Measurements from ENCODE around the gene ALX4. TPM values are rescaled to one million over a fixed set of nuclear protein-coding genes. Genes with fewer than 3 reads are reported as not detected.

ALX4 gene
- total RNA-seq, 2 experiments from 2014 or later: not detected

DNA sequence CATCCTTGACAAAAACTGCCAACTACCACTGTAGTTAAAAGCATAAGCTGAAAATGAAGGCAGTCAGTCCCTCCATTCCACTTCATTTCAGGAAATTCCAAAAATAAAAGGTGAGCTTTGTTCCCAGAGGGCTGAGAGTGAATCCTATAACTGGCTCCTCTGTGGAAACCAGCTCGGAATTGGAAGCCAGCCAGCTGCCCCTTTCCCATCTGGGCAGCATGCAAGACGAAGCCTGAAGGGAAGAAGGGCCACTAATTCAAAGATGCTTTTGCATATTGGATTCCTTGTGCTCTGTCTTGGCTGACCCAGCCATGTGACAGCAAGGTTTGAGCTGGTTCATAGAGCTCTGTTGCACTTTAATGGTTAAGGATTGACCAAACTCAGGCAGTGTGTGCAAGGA, 83.4 kb downstream of the ALX4 start:
- Mint-ChIP-seq H3K4me1 (peaks cover 4% of the 10 kb centered on the region), H3K9me3 (no peaks in the 10 kb centered on the region), H3K27me3 (no peaks in the 10 kb centered on the region), H3K27ac (no peak overlapping the region), H3K36me3 (ENCODE audit: low read depth) (no peaks in the 10 kb centered on the region), H3K4me3 (no peak overlapping the region)
- no peak for DNase-seq
- ChIA-PET POLR2A (no interaction called here), CTCF (interaction anchor here (1.7 kb wide), 1 partner anchor 49 kb away, joined by 5 read pairs; no protein-coding TSS in a partner anchor)

DNA sequence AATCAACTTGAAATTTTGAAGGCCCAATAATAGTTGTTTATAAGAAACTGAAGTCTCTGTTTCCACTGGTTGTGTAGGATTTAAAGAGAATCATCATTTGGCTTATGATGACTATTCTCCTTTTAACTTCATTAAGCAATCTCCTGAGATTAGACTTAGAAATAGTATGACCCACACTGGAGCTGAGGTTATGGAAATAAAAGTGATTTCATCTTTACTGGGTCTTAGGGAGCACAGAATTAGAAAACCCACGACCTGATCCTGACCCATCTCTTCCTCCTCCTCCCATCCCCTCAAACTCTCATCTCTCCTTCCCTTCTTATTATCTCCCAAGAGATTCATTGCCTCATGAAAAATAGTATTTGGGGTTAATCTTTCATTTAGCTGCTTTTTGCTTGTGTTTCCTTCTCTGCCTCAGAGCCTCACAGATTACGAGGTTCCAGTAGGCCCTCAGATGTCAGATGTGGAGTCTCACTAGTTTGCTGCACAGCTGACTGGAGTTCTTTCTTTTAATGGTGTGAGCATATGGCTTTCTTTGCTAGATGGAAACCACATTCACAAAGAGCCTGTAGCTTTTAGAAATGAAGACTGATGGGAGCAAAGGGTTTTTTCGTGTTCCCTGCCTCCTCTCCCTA, 85.0 kb downstream of the ALX4 start:
- CTCF ChIA-PET: interaction anchor here (0.9 kb wide), 1 partner anchor 12 kb away, joined by 3 read pairs; no protein-coding TSS in a partner anchor

DNA sequence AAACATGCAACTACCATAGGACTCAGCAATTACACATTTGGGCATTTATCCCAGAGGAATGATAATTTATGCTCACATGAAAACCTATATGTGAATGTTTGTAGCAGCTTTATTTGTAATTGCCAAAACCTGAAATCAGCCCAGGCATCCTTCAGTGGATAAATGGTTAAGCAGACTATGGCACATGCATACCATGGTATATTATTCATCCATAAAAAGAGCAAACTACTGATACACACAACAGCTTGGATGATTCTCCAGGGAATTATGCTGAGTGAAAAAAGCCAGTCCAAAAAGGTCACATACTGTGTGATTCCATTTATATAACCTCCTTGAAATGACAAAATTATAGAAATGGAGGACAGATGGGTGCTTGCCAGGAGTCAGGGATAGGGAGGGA, 86.7 kb downstream of the ALX4 start:
- no peaks in the 10 kb centered on the region for H3K27me3 Mint-ChIP-seq
- ChIA-PET POLR2A (no interaction called here), CTCF (interaction anchor here (0.6 kb wide), 1 partner anchor 791 kb away, joined by 3 read pairs; no protein-coding TSS in a partner anchor)
- peaks cover 4% of the 10 kb centered on the region for H3K4me1 Mint-ChIP-seq
- H3K36me3 Mint-ChIP-seq (ENCODE audit: low read depth): peaks cover 3% of the 10 kb centered on the region
- H3K9me3 Mint-ChIP-seq: no peaks in the 10 kb centered on the region
- DNase-seq: no peak
- no peak overlapping the region for H3K27ac Mint-ChIP-seq
- no peak overlapping the region for H3K4me3 Mint-ChIP-seq

More for the DNA sequence above, 85.0 kb downstream of the ALX4 start:
- Mint-ChIP-seq H3K4me3 (no peak overlapping the region), H3K27ac (no peak overlapping the region), H3K27me3 (no peaks in the 10 kb centered on the region), H3K9me3 (no peaks in the 10 kb centered on the region), H3K36me3 (ENCODE audit: low read depth) (no peaks in the 10 kb centered on the region), H3K4me1 (peaks cover 4% of the 10 kb centered on the region)
- POLR2A ChIA-PET: no interaction called here
- DNase-seq: no peak

DNA sequence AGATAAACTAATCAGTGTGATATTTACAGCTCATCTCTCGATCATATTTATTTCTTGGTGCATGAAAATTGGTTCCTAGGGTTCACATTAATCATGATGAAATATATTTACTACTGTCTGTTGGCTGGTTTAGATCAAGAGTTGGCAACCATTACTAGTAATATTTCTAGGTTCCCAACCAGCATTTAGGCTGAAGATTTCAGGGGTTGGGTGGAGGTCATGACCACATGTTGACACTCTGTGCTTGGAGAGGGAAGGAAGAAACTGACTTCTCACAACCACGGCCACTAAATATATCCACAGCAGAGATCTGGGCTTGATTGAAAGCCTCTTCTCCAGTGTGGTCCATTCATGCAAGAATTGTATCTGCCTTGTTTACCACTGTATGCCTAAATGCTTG, 87.9 kb downstream of the ALX4 start:
- no peak for DNase-seq
- CTCF ChIA-PET: no interaction called here
- Mint-ChIP-seq H3K27ac (no peak overlapping the region), H3K4me3 (no peak overlapping the region), H3K9me3 (no peaks in the 10 kb centered on the region), H3K36me3 (ENCODE audit: low read depth) (peaks cover 4% of the 10 kb centered on the region), H3K27me3 (no peaks in the 10 kb centered on the region), H3K4me1 (peaks cover 2% of the 10 kb centered on the region)
- POLR2A ChIA-PET: no interaction called here

DNA sequence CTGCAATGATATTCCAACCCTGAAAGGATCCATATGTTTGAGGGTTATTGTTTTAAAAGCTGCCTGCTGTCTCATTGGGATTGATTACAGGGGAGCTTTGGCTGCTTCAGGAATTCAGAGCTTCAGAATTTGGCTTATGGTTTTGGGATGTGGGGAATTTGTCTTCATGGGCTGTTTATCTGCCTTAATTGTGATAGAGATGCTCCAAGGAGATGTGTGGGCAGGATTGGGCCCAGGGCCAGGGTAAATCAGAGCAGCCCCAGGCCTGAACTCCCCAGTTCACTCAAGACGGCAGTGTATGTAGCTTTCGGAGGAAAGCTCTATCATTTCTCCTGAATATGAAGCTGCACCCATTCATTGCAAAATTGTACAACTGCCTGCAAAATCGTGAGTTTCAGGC, 88.5 kb downstream of the ALX4 start:
- H3K27me3 Mint-ChIP-seq: no peaks in the 10 kb centered on the region
- DNase-seq: no peak
- H3K4me1 Mint-ChIP-seq: no peaks in the 10 kb centered on the region
- H3K9me3 Mint-ChIP-seq: no peaks in the 10 kb centered on the region
- no peak overlapping the region for H3K4me3 Mint-ChIP-seq
- H3K27ac Mint-ChIP-seq: no peak overlapping the region
- CTCF ChIA-PET: no interaction called here
- peaks cover 4% of the 10 kb centered on the region for H3K36me3 Mint-ChIP-seq (ENCODE audit: low read depth)
- POLR2A ChIA-PET: no interaction called here

DNA sequence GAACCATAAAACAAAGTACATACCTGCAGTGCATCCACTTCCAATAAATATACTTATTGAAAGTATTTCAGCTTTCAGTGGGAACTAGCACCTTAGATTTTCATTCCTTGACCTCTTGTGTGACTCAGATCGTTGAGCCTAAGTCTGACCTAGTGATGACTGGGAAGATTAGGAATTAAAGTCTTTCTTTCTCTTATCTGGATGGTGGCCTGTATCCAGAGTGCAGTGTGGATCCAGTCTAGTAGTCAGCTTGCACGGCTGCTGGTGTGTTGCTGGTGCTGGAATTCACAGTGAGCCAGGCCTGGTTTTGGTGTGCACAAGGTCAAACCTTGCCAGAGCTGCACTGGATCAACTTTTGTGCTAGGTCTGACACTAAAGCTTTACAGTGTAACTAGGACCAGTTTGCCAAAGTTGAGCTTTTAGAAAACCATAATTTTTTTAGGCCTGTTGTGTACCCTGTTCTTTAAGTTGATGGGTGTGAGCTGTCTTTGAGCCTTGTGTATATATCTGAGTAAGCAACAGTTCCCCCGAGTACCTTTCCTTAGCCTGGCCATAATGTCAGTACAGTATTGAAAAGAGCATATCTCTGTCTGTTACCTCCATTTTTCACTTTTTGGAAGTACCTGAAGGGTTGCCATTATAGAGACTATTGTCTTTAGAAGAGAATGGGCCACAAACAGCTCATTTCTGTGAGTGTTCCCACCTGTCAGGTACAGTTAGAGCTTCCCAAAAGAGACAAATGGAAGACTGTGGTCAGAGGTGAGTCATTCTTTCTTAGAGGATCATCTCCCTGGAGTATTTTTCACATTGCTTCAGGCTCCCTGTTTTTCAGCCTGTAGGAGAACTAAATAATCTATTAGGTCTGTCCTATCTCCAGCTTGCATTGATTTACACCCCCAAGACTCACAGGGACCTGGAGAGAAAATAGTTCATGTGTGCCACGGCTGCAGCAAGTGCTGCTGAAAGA, 89.8 kb downstream of the ALX4 start:
- H3K27ac Mint-ChIP-seq: no peak overlapping the region
- H3K4me1 Mint-ChIP-seq: no peaks in the 10 kb centered on the region
- no peak overlapping the region for H3K4me3 Mint-ChIP-seq
- ChIA-PET CTCF (interaction anchor here (0.7 to 1.2 kb wide), 4 partner anchors 9 to 25 kb away, joined by 3 read pairs; no protein-coding TSS in a partner anchor), POLR2A (no interaction called here)
- H3K9me3 Mint-ChIP-seq: no peaks in the 10 kb centered on the region
- DNase-seq: no peak
- H3K27me3 Mint-ChIP-seq: no peaks in the 10 kb centered on the region
- H3K36me3 Mint-ChIP-seq (ENCODE audit: low read depth): peaks cover 4% of the 10 kb centered on the region

DNA sequence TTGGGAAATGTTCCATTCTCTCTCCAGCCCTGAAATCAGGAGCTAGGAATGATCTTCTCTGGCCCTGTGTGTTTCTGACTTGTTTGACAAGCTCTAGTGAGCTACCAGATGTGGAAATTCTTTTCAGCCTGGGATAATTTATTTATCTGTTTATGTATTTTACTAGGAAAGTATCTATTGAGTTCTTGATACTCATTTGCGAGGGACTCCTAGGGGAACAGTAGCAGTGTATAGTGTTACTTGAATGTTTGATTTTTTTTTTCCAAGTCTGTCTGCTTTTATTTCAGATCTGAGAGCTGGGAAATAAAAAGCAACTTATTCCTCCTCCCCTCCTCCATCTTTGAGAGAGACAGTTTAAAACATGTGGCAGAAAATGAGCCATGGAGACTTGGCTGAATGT, 92.5 kb downstream of the ALX4 start:
- CTCF ChIA-PET: no interaction called here
- Mint-ChIP-seq H3K9me3 (peaks cover 2% of the 10 kb centered on the region), H3K36me3 (ENCODE audit: low read depth) (peaks cover 9% of the 10 kb centered on the region), H3K4me1 (no peaks in the 10 kb centered on the region), H3K27me3 (no peaks in the 10 kb centered on the region), H3K4me3 (no peak overlapping the region), H3K27ac (no peak overlapping the region)
- POLR2A ChIA-PET: no interaction called here
- no peak for DNase-seq

DNA sequence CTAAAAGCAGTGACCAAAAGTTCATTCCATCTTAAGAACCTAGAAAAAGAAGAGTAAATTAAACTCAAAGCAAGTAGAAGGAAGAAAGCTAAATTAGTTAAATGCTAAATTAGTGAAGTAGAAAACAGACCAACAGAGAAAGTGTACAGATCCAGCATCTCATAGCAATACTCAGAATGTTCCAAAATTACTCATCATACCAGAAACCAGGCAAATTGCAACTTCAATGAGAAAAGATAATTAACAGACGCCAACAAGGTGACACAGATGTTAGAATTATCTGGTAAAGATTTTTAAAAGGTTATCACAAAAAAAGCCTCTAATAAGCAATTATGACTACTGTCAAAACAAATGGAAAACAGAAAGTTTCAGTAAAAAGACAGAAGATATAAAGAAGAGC, 96.8 kb downstream of the ALX4 start:
- POLR2A ChIA-PET: no interaction called here
- peaks cover 11% of the 10 kb centered on the region for H3K9me3 Mint-ChIP-seq
- H3K4me3 Mint-ChIP-seq: no peak overlapping the region
- H3K27me3 Mint-ChIP-seq: no peaks in the 10 kb centered on the region
- no peak overlapping the region for H3K27ac Mint-ChIP-seq
- peaks cover 20% of the 10 kb centered on the region for H3K36me3 Mint-ChIP-seq (ENCODE audit: low read depth)
- DNase-seq: no peak
- H3K4me1 Mint-ChIP-seq: no peaks in the 10 kb centered on the region
- CTCF ChIA-PET: interaction anchor here (0.9 kb wide), 1 partner anchor 12 kb away, joined by 3 read pairs; no protein-coding TSS in a partner anchor

DNA sequence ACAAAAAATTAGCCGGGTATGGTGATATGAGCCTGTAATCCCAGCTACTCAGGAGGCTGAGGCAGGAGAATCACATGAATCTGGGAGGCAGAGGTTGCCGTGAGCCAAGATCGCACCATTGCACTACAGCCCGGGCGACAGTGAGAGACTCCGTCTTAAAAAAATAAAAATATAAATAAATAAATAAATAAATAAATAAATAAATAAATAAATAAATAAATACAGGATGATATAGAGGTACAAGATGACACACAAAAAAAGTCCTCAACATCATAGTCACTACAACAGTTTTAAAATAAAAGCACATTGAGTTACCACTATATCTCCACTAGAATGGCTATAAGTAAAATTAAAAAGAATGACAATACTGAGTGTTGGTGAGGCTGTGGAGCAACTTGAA, 97.8 kb downstream of the ALX4 start:
- Mint-ChIP-seq H3K4me1 (no peaks in the 10 kb centered on the region), H3K27ac (no peak overlapping the region), H3K36me3 (ENCODE audit: low read depth) (peaks cover 24% of the 10 kb centered on the region), H3K9me3 (peaks cover 11% of the 10 kb centered on the region), H3K27me3 (no peaks in the 10 kb centered on the region), H3K4me3 (no peak overlapping the region)
- ChIA-PET CTCF (no interaction called here), POLR2A (no interaction called here)
- no peak for DNase-seq

Other genes with a start within 250 kb of the ALX4 start
- gene ACCS, start 243.9 kb downstream of the ALX4 start, total RNA-seq: 10 to 100 TPM; 11.6 to 11.7 TPM
- gene EXT2, start 214.5 kb downstream of the ALX4 start, total RNA-seq: 10 to 100 TPM; 26.7 to 27.7 TPM

Measured in activated CD4-positive, alpha-beta T cell treated with anti-CD3 and anti-CD28 coated beads, Interleukin-2, amount 10 ng/mL, durations not matched to agents 7 days and 5 days (primary cell).